Brain microvascular endothelial cell (primary cell): ENCODE measurements around the gene TLN1.
A peak's percentile ranks its signal among the peaks of the same experiment; 100 is the strongest.

Source experiments
- DNase-seq: peaks from one replicate; pipeline ENCODE4 v3.0.0-alpha.2; 2020
- H3K27ac ChIP-seq: fragments of 250-450 bp; sonication (Bioruptor Pico); 2 replicates; pipeline ENCODE4 v1.5.1; 2020; ENCODE audit warnings: mild to moderate bottlenecking, moderate library complexity
- H3K27me3 ChIP-seq: fragments of 250-450 bp; sonication (Bioruptor Pico); replicated peaks from 2 replicates; pipeline ENCODE4 v1.5.1; 2020; ENCODE audit warnings: mild to moderate bottlenecking
- H3K36me3 ChIP-seq: fragments of 250-450 bp; sonication (Bioruptor Pico); replicated peaks from 2 replicates; pipeline ENCODE4 v1.5.1; 2020; ENCODE audit warnings: mild to moderate bottlenecking
- H3K4me3 ChIP-seq: 2 replicates; pipeline ENCODE4 v1.5.1; 2011; ENCODE audit warnings: low read depth, mild to moderate bottlenecking, control low read depth, low read length, moderate library complexity
- in situ Hi-C: cut with HindIII; loops from 2 replicates; pipeline ENCODE4 v1.10.0; 2017; ENCODE audit warnings: low sequenced_read_pairs, low pct_ligation_motif_present
- TF ChIP-seq, protein P1 (sequence below): IDR thresholded peaks from 2 replicates; pipeline ENCODE4 v1.5.1; 2011; ENCODE audit warnings: low read depth, mild to moderate bottlenecking, moderate library complexity, low read length, control low read depth, inconsistent platforms; ENCODE audit errors: missing control alignments

Gene TLN1

DNA sequence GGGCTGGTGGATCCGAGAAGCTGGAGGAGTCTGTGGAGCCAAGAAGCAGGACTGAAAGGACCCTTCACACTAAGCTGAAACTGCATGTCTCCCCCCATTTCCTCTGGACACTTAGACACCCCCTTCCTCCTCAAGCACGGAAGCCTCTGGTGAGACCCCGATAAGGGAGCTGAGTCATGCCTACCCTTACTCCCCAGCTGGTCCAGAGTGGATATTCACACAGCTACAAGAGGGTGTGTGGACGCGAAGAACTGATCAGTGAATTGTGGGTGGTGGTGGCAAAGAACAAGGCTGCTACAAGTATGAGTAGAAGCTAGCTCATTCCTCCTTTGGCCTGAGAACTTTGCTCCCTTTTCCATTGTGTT lies 4.3 kb downstream of the TLN1 start:
- Histone ChIP-seq H3K36me3 (peaks cover 38% of the 10 kb centered on the region), H3K27ac (peak overlapping the region; percentile 76), H3K27me3 (no peaks in the 10 kb centered on the region), H3K4me3 (peak overlapping the region; percentile 96)
- TF ChIP-seq, protein P1, sequence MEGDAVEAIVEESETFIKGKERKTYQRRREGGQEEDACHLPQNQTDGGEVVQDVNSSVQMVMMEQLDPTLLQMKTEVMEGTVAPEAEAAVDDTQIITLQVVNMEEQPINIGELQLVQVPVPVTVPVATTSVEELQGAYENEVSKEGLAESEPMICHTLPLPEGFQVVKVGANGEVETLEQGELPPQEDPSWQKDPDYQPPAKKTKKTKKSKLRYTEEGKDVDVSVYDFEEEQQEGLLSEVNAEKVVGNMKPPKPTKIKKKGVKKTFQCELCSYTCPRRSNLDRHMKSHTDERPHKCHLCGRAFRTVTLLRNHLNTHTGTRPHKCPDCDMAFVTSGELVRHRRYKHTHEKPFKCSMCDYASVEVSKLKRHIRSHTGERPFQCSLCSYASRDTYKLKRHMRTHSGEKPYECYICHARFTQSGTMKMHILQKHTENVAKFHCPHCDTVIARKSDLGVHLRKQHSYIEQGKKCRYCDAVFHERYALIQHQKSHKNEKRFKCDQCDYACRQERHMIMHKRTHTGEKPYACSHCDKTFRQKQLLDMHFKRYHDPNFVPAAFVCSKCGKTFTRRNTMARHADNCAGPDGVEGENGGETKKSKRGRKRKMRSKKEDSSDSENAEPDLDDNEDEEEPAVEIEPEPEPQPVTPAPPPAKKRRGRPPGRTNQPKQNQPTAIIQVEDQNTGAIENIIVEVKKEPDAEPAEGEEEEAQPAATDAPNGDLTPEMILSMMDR = no peak
- DNase-seq = peak; percentile 68
- in situ Hi-C loops = no loop called here

DNA sequence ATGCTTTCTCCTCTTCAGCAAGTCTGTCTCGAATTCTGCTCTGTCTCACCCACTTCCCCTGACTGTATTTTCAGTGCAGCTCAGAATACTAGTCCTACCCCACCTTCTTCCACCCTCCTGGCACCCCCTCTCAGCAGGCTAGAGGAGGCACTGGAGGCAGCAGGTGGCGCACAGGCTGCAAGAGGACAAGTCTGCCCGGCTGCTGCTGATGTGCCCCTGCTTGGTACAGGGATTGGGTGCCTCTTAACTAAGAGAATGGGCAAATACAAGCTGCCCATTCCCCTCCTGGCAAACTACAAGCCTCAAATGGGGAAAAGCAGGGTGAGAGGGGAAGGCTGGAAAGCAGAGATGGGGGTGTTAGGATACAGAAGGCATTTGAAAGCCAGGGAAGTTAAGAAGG lies 5.1 kb downstream of the TLN1 start:
- Histone ChIP-seq H3K36me3 (peaks cover 45% of the 10 kb centered on the region), H3K27me3 (no peaks in the 10 kb centered on the region), H3K4me3 (peak overlapping the region; percentile 96), H3K27ac (peak overlapping the region; percentile 76)
- in situ Hi-C loops = no loop called here
- DNase-seq = peak; percentile 40
- TF ChIP-seq, protein P1 = peak; percentile 20

DNA sequence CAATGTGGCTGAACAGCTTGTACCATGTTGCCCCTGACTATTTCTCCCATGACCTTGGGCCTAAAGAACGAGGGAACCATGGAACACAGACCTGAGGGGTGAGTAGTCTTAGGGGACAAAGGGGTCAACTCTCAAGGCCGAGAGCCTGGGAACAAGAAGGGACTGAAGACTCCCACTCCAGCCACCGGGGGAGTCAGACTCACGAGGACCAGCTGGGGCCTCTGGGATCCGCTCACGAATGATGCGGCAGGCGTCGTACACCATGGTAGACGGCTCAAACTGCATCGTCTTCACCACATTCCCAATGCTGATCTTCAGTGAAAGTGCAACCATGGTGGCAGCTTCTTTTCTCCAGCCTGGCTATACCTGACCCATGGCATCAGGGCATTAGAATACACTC lies 6.6 kb downstream of the TLN1 start:
- no peak for DNase-seq
- H3K27ac ChIP-seq = no peak overlapping the region
- in situ Hi-C loops = no loop called here
- H3K4me3 ChIP-seq = no peak overlapping the region
- H3K27me3 ChIP-seq = no peaks in the 10 kb centered on the region
- TF ChIP-seq, protein P1 = peak; percentile 13
- H3K36me3 ChIP-seq = peaks cover 59% of the 10 kb centered on the region

- DNase-seq = no peak
- TF ChIP-seq, protein P1 = no peak
- Histone ChIP-seq H3K27me3 (no peaks in the 10 kb centered on the region), H3K36me3 (peaks cover 73% of the 10 kb centered on the region), H3K27ac (no peak overlapping the region), H3K4me3 (no peak overlapping the region)
- in situ Hi-C loops = no loop called here
Measured at GRCh38 chr9:35723908-35724307, 8.1 kb downstream of the TLN1 start.

DNA sequence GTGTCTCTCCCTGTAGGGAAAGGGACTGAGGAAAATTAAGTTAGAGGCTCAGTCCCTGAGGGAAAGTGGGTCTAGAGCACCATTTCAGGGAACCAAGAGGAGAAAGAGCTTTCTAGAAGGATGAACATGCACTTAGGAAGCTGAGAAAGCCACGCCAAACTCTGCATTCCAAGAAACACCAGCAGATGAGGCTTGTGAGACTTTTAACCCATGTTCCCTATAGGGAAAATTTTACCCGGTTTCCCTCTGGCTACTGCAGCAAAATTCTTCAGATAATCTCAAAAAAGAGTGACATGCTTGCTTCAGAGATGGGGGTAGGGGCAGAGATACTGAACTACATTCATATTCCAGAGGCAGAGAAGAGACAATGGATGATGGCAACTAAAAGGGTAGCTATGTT lies 8.6 kb downstream of the TLN1 start:
- H3K4me3 ChIP-seq = no peak overlapping the region
- peaks cover 78% of the 10 kb centered on the region for H3K36me3 ChIP-seq

GRCh38 chr9:35719546-35719945 lies 12.4 kb downstream of the TLN1 start:
- TF ChIP-seq, protein P1 = no peak
- DNase-seq = no peak
- Histone ChIP-seq H3K27me3 (no peaks in the 10 kb centered on the region), H3K4me3 (no peak overlapping the region), H3K36me3 (peaks cover 100% of the 10 kb centered on the region), H3K27ac (no peak overlapping the region)
- in situ Hi-C loops = no loop called here

More for the DNA sequence above, 8.6 kb downstream of the TLN1 start:
- H3K27me3 ChIP-seq = no peaks in the 10 kb centered on the region
- no peak for DNase-seq
- TF ChIP-seq, protein P1 = no peak
- in situ Hi-C loops = no loop called here
- no peak overlapping the region for H3K27ac ChIP-seq
